Inferior parietal cortex (tissue), 1 donor: ENCODE results near the gene APOC4.
"Not testable (repeated sequence)": the region's sequence is repeated elsewhere in the genome, so short reads cannot be mapped to it uniquely, and the experiment has no call there.

Source experiments
- DNase-seq: peaks from one replicate; pipeline ENCODE4 v3.0.0-alpha.2; 2016; ENCODE audit errors: extremely low spot score

APOC4 gene

GRCh38 chr19:44914433-44915206 is 27.4 kb upstream of the APOC4 start, which contains the start of gene APOC1:
Gene APOC1, plus strand, starts transcription at chr19:44914608. Its CDS starts 284 bp downstream, at chr19:44914892.
- DNase-seq = peak; percentile 88

- DNase-seq = no peak
Measured at GRCh38 chr19:44924243-44924725, 17.8 kb upstream of the APOC4 start.

GRCh38 chr19:44925114-44925891 is 16.7 kb upstream of the APOC4 start:
- DNase-seq = peak; percentile 60

GRCh38 chr19:44926245-44927077 is 15.6 kb upstream of the APOC4 start:
- not testable (repeated sequence) for DNase-seq

- no peak for DNase-seq
Measured at GRCh38 chr19:44927746-44928145, 14.3 kb upstream of the APOC4 start.

- no peak for DNase-seq
Measured at GRCh38 chr19:44930088-44930487, 11.9 kb upstream of the APOC4 start.

GRCh38 chr19:44931541-44931940 is 10.5 kb upstream of the APOC4 start:
- DNase-seq = no peak

GRCh38 chr19:44939668-44940067 is 2.4 kb upstream of the APOC4 start:
- DNase-seq = no peak

GRCh38 chr19:44943801-44944249 is 1.8 kb downstream of the APOC4 start:
- peak; percentile 17 for DNase-seq

GRCh38 chr19:44947041-44947581 is 5.1 kb downstream of the APOC4 start:
- no peak for DNase-seq

GRCh38 chr19:44948237-44948636 is 6.2 kb downstream of the APOC4 start:
- no peak for DNase-seq

- no peak for DNase-seq
Measured at GRCh38 chr19:44948763-44949374, 6.8 kb downstream of the APOC4 start.

- no peak for DNase-seq
Measured at GRCh38 chr19:44949550-44949949, 7.5 kb downstream of the APOC4 start.

- peak; percentile 86 for DNase-seq
Measured at GRCh38 chr19:44951179-44952159, 9.4 kb downstream of the APOC4 start.

- no peak for DNase-seq
Measured at GRCh38 chr19:44954278-44954648, 12.2 kb downstream of the APOC4 start.

GRCh38 chr19:44954649-44955504 is 12.8 kb downstream of the APOC4 start, which contains the start of gene CLPTM1:
Gene CLPTM1, plus strand, starts transcription at chr19:44955380. Its CDS starts 16 bp downstream, at chr19:44955396.
- DNase-seq = peak; percentile 96

GRCh38 chr19:44955505-44956439 is 13.7 kb downstream of the APOC4 start:
- no peak for DNase-seq

GRCh38 chr19:44957526-44957925 is 15.5 kb downstream of the APOC4 start:
- no peak for DNase-seq
